ENCODE measurements around the gene CCDC158. TPM values are rescaled to one million over a fixed set of nuclear protein-coding genes. Genes with fewer than 3 reads are reported as not detected.

The CCDC158 gene
- total and polyA plus RNA-seq, 2 donors (not counting 1 experiment from before 2014, with no cell fraction given), result not detected

DNA sequence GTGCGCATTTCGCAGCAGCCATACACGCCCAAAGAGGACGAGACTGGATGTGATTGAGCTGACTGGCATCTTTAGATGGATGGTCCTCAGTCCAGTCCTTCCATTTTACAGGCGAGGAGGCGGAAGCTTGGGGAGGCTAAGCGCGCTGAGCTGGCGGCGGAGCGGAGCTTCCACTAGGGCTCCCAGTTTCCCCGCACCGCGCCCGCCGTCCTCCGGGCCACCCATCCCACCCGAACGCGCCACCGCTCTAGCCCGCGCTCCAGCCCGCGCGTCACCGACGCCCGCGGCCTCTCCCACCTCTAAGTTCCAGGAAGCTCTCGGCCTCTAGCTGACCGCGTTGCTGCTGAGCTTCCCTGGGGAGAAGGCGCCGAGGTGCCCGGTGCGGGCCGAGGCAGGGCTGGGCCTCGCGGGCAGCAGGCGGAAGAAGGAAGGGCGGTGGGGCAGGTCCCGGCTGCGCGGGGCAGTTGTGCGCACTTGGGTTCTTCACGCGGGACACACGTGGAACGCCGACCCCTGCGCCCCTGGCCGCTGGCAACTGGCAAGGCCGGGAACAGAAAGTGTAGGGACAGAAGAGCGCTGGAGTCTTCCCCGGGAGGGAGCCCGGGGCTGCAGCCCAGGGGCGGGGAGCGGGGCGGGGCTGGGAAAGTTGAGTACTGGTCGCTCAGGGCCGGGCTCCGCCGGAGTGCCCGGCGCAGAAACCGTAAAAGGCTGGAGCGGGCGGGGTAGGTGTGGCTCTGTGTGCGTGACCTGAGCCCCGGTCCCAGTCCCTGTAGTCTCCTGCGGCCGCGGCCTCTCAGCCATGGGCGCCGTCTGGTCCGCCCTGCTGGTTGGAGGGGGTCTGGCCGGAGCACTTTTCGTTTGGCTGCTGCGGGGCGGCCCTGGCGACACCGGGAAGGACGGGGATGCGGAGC is 114.7 kb downstream of the CCDC158 start, which contains the start of gene STBD1:
Gene STBD1, plus strand, starts transcription at position 763 of the 911 bp plus-strand sequence. Its CDS starts 37 bp downstream, at position 800.
- TF ChIP-seq, protein P1, sequence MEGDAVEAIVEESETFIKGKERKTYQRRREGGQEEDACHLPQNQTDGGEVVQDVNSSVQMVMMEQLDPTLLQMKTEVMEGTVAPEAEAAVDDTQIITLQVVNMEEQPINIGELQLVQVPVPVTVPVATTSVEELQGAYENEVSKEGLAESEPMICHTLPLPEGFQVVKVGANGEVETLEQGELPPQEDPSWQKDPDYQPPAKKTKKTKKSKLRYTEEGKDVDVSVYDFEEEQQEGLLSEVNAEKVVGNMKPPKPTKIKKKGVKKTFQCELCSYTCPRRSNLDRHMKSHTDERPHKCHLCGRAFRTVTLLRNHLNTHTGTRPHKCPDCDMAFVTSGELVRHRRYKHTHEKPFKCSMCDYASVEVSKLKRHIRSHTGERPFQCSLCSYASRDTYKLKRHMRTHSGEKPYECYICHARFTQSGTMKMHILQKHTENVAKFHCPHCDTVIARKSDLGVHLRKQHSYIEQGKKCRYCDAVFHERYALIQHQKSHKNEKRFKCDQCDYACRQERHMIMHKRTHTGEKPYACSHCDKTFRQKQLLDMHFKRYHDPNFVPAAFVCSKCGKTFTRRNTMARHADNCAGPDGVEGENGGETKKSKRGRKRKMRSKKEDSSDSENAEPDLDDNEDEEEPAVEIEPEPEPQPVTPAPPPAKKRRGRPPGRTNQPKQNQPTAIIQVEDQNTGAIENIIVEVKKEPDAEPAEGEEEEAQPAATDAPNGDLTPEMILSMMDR (IDR thresholded peaks at IDR 0.05), result no peak
- TF ChIP-seq EZH2 (IDR thresholded peaks at IDR 0.05; ENCODE audit: borderline replicate concordance, insufficient read depth, low read depth, low read length, poor library complexity, severe bottlenecking), result no peak
- Histone ChIP-seq H3K4me1 (ENCODE audit: control insufficient read depth in 2 of 2, insufficient read depth in 2 of 2, low read length in 2 of 2) (peaks cover 20 to 22% of the 10 kb centered on the region in 2 donors), H3K36me3 (replicated peaks in 1 of 2; ENCODE audit: control extremely low read depth in 1 of 2, control insufficient read depth in 1 of 2, extremely low read depth in 1 of 2, insufficient read depth in 2 of 2, low read length in 1 of 2) (no peaks in the 10 kb centered on the region), H3K27ac (ENCODE audit: low read length in 2 of 2) (no peak within 1 kb of the TSS), H3K79me2 (ENCODE audit: control insufficient read depth, insufficient read depth, low read length) (no peaks in the 10 kb centered on the region), H3K9ac (ENCODE audit: low read length) (peak within 1 kb of the TSS; percentile 55), H3K4me2 (replicated peaks; ENCODE audit: low read depth, low read length, poor library complexity, severe bottlenecking) (peak within 1 kb of the TSS; percentile 87), H4K20me1 (ENCODE audit: control insufficient read depth, insufficient read depth, low read length, poor library complexity, severe bottlenecking) (no peaks in the 10 kb centered on the region), H3K9me3 (ENCODE audit: control extremely low read depth in 1 of 3, control insufficient read depth in 2 of 3, insufficient read depth in 1 of 3, low read length in 2 of 3) (peaks cover 0 to 6% (median 0%) of the 10 kb centered on the region in 3 donors), H3K4me3 (ENCODE audit: control extremely low read depth in 1 of 5, extremely low read depth in 1 of 5, insufficient read depth in 1 of 5, low read depth in 2 of 5, low read length in 4 of 5) (peak within 1 kb of the TSS; percentile 39 to 59 (median 49)), H3K27me3 (replicated peaks in 1 of 4; ENCODE audit: control extremely low read depth in 1 of 4, control insufficient read depth in 3 of 4, insufficient read depth in 4 of 4, low read length in 3 of 4) (peaks cover 0 to 38% (median 8%) of the 10 kb centered on the region in 4 experiments), H2AFZ (ENCODE audit: insufficient read depth, low read depth, low read length, poor library complexity, severe bottlenecking) (peak within 1 kb of the TSS; percentile 68)
- DNase-seq (peak; percentile 28), ATAC-seq (ENCODE audit: low read depth) (no peak)
- 2% methylated on average over 85 of the region's 85 CpGs for WGBS (ENCODE audit: insufficient coverage)
- H3K4me3 Mint-ChIP-seq, result peak within 1 kb of the TSS; percentile 83
- H3K27me3 Mint-ChIP-seq, result peaks cover 46% of the 10 kb centered on the region
- intact Hi-C loops (cut with micrococcal nuclease), result no loop called here
- no peak within 1 kb of the TSS for H3K27ac Mint-ChIP-seq
- H3K9me3 Mint-ChIP-seq (ENCODE audit: insufficient read depth), result no peaks in the 10 kb centered on the region
- CTCF ChIA-PET, result interaction anchor here (1.2 kb wide), 1 partner anchor 125 kb away, joined by 5 read pairs; no protein-coding TSS in a partner anchor
- POLR2A ChIA-PET, result no interaction called here
- H3K4me1 Mint-ChIP-seq, result peaks cover 20% of the 10 kb centered on the region

Data from B cell (primary cell).